ENCODE measurements around the gene SPRED2.

Gene SPRED2

DNA sequence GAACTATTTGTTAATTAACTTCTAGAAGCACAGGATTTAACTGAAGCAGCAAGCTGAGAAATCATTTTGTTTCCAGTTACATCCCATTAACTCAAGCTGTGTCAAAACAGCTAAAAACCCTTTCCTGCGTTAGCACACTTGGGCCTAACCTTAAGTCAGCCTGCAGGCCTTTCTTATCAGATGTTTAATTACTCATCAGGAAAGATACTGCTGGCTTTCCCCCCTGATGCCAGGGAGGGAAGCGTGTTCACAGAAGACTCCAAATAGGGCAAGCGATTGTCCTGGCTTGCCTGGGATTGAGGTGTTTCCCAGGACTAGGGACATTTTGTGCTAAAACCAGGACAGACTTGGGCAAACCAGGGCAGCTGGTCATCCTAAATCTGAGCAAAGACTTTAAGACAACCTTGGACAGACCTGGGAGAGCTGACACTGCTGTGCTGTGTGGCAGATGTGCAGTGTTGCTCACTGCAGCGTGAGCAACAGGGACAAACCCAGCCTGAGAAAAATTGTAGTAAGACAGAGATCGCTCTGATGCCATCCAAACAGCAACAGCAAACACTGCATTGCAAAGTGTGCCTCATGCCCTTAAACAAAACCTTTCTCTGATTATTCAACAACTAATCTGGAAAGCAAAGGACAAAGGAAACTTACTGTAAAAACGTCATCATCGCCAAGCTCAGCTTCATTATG, 100.9 kb downstream of the SPRED2 start:
- Histone ChIP-seq H3K9me2 (replicated peaks; ENCODE audit: control insufficient read depth, low read length) (no peaks in the 10 kb centered on the region), H3K36me3 (ENCODE audit: control insufficient read depth, low read length) (peaks cover 31% of the 10 kb centered on the region), H3K4me2 (ENCODE audit: low read length) (no peak overlapping the region), H4K20me1 (ENCODE audit: control insufficient read depth, insufficient read depth, low read depth, low read length) (no peaks in the 10 kb centered on the region), H3K27ac (ENCODE audit: low read depth, low read length) (no peak overlapping the region), H3K4me3 (ENCODE audit: low read length) (no peak overlapping the region), H3K4me1 (ENCODE audit: control insufficient read depth, low read length) (peaks cover under 1% of the 10 kb centered on the region; the same call in 1 of the 2 replicates), H3F3A (ENCODE audit: control insufficient read depth, insufficient read depth) (no peaks in the 10 kb centered on the region), H3K79me2 (ENCODE audit: control insufficient read depth, low read length) (no peaks in the 10 kb centered on the region), H3K27me3 (ENCODE audit: control insufficient read depth, low read length) (no peaks in the 10 kb centered on the region), H3K9me3 (ENCODE audit: control insufficient read depth, insufficient read depth, low read length) (no peaks in the 10 kb centered on the region)
- TF ChIP-seq CTCF (IDR thresholded peaks at IDR 0.05; ENCODE audit: low read depth, low read length, poor library complexity, severe bottlenecking) (no peak), EZH2phosphoT487 (IDR thresholded peaks at IDR 0.05; ENCODE audit: borderline replicate concordance, low read length) (no peak)

DNA sequence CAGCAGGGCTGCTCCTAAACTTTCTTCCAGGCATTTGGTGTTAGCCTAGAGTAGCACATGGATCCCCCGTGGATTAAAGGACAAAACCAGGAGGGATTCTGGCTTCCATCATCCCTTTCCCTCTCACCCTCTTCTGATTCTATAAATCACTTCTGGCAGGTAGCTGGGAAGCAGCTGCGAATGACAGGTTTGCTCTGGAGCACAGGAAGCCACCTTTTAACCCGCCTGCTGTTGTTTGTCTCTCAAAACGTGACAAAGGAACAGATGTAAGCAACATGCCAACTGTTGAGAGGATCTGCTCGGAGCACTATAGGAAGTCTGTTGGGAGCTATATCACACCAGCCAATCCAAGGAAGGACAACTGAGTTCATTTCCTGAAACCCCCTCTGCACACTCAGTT, 102.9 kb downstream of the SPRED2 start:
- H3K79me2 ChIP-seq (ENCODE audit: control insufficient read depth, low read length), result no peaks in the 10 kb centered on the region
- H3F3A ChIP-seq (ENCODE audit: control insufficient read depth, insufficient read depth), result no peaks in the 10 kb centered on the region
- peaks cover 30% of the 10 kb centered on the region for H3K36me3 ChIP-seq (ENCODE audit: control insufficient read depth, low read length)
- TF ChIP-seq CTCF (IDR thresholded peaks at IDR 0.05; ENCODE audit: low read depth, low read length, poor library complexity, severe bottlenecking) (no peak), EZH2phosphoT487 (IDR thresholded peaks at IDR 0.05; ENCODE audit: borderline replicate concordance, low read length) (no peak)
- H3K9me2 ChIP-seq (replicated peaks; ENCODE audit: control insufficient read depth, low read length), result no peaks in the 10 kb centered on the region
- H3K4me3 ChIP-seq (ENCODE audit: low read length), result no peak overlapping the region
- H3K9me3 ChIP-seq (ENCODE audit: control insufficient read depth, insufficient read depth, low read length), result no peaks in the 10 kb centered on the region
- no peaks in the 10 kb centered on the region for H3K27me3 ChIP-seq (ENCODE audit: control insufficient read depth, low read length)
- no peaks in the 10 kb centered on the region for H4K20me1 ChIP-seq (ENCODE audit: control insufficient read depth, insufficient read depth, low read depth, low read length)
- no peak overlapping the region for H3K4me2 ChIP-seq (ENCODE audit: low read length)
- peaks cover 13% of the 10 kb centered on the region for H3K4me1 ChIP-seq (ENCODE audit: control insufficient read depth, low read length)
- H3K27ac ChIP-seq (ENCODE audit: low read depth, low read length), result no peak overlapping the region

DNA sequence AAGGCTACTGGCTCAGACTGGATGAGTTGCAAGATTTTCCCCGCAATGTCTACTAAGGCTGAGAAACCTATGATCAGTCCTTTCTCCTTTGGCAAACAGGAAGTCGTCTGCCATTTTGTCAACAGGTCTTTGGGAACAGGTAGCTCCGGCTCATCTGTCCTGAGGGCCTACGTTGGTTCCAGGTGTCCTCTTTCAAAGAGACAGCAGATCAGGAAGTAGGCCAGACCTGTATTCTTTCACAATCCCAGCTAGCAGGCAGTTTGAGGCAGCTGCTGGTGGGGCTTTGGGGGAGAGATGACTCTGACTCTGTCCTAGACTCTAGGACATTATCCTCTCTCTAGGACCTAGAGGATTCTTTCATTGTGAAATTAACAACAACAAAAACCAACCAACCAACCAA, 106.1 kb downstream of the SPRED2 start:
- H3K4me2 ChIP-seq (ENCODE audit: low read length), result no peak overlapping the region
- H3K4me3 ChIP-seq (ENCODE audit: low read length), result no peak overlapping the region
- peaks cover 12% of the 10 kb centered on the region for H3K36me3 ChIP-seq (ENCODE audit: control insufficient read depth, low read length)
- no peaks in the 10 kb centered on the region for H4K20me1 ChIP-seq (ENCODE audit: control insufficient read depth, insufficient read depth, low read depth, low read length)
- H3K4me1 ChIP-seq (ENCODE audit: control insufficient read depth, low read length), result peaks cover 39% of the 10 kb centered on the region
- TF ChIP-seq CTCF (IDR thresholded peaks at IDR 0.05; ENCODE audit: low read depth, low read length, poor library complexity, severe bottlenecking) (no peak), EZH2phosphoT487 (IDR thresholded peaks at IDR 0.05; ENCODE audit: borderline replicate concordance, low read length) (no peak)
- H3F3A ChIP-seq (ENCODE audit: control insufficient read depth, insufficient read depth), result peaks cover 3% of the 10 kb centered on the region; the same call in 1 of the 2 replicates
- H3K9me2 ChIP-seq (replicated peaks; ENCODE audit: control insufficient read depth, low read length), result no peaks in the 10 kb centered on the region
- H3K9me3 ChIP-seq (ENCODE audit: control insufficient read depth, insufficient read depth, low read length), result no peaks in the 10 kb centered on the region
- no peak overlapping the region for H3K27ac ChIP-seq (ENCODE audit: low read depth, low read length)
- no peaks in the 10 kb centered on the region for H3K27me3 ChIP-seq (ENCODE audit: control insufficient read depth, low read length)
- no peaks in the 10 kb centered on the region for H3K79me2 ChIP-seq (ENCODE audit: control insufficient read depth, low read length)
